ENCODE data around the gene CBLN1.

CBLN1 gene

DNA sequence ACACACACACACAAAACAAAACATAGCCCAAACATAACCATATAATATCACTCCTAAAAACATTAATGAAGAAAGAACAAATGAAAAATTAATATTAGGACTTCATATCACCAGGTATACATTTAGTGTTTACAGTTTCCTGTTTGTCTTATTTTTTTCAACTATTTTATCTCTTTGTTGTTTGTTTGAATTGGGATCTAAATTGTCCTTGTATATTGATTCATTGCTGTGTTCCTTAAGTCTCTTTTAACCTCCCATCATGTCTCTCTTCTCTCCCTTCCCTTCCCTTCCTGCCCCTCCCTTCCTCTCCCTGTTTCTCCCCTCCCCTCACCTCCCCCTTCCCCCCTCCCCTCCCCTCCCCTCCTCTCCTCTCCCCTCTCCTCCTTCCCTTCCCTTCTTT lies 23.8 kb upstream of the CBLN1 start:
- DNase-seq (ENCODE audit: low spot score) (no peak), ATAC-seq (ENCODE audit: low read depth) (no peak)
- TF ChIP-seq, protein P1, sequence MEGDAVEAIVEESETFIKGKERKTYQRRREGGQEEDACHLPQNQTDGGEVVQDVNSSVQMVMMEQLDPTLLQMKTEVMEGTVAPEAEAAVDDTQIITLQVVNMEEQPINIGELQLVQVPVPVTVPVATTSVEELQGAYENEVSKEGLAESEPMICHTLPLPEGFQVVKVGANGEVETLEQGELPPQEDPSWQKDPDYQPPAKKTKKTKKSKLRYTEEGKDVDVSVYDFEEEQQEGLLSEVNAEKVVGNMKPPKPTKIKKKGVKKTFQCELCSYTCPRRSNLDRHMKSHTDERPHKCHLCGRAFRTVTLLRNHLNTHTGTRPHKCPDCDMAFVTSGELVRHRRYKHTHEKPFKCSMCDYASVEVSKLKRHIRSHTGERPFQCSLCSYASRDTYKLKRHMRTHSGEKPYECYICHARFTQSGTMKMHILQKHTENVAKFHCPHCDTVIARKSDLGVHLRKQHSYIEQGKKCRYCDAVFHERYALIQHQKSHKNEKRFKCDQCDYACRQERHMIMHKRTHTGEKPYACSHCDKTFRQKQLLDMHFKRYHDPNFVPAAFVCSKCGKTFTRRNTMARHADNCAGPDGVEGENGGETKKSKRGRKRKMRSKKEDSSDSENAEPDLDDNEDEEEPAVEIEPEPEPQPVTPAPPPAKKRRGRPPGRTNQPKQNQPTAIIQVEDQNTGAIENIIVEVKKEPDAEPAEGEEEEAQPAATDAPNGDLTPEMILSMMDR (IDR thresholded peaks at IDR 0.05; ENCODE audit: poor library complexity, severe bottlenecking), result no peak
- Histone ChIP-seq H3K27ac (ENCODE audit: poor library complexity, severe bottlenecking) (no peak overlapping the region), H3K36me3 (ENCODE audit: low read depth) (no peaks in the 10 kb centered on the region), H3K4me3 (ENCODE audit: severe bottlenecking) (no peak overlapping the region), H3K9me3 (ENCODE audit: severe bottlenecking) (no peaks in the 10 kb centered on the region), H3K4me1 (ENCODE audit: insufficient read depth, poor library complexity, severe bottlenecking) (no peaks in the 10 kb centered on the region), H3K27me3 (ENCODE audit: insufficient read depth, poor library complexity, severe bottlenecking) (no peaks in the 10 kb centered on the region)

DNA sequence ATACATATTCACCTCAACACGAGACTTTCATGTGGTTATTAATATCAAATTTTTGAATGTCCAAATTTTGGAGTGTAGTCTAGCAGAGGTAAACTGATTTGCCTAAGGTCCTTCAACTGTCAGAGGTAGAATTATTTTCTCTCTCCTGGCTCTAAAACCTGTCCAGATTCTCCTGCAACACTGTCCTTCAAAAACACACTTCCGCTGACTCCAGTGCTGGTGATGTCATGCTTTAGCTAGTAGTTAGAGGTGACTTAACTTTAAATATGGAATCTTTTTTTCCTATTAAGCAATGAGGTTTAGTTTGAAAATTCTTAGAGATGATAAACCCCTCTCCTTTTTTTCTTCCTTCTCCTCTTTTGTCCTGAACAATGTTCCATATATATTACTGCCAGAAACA lies 10.8 kb upstream of the CBLN1 start:
- Histone ChIP-seq H3K4me3 (ENCODE audit: severe bottlenecking) (no peak overlapping the region), H3K36me3 (ENCODE audit: low read depth) (no peaks in the 10 kb centered on the region), H3K27ac (ENCODE audit: poor library complexity, severe bottlenecking) (no peak overlapping the region), H3K4me1 (ENCODE audit: insufficient read depth, poor library complexity, severe bottlenecking) (no peaks in the 10 kb centered on the region), H3K27me3 (ENCODE audit: insufficient read depth, poor library complexity, severe bottlenecking) (peaks cover 14% of the 10 kb centered on the region), H3K9me3 (ENCODE audit: severe bottlenecking) (no peaks in the 10 kb centered on the region)
- ATAC-seq (ENCODE audit: low read depth) (no peak), DNase-seq (ENCODE audit: low spot score) (no peak)
- TF ChIP-seq, protein P1 (IDR thresholded peaks at IDR 0.05; ENCODE audit: poor library complexity, severe bottlenecking), result no peak

DNA sequence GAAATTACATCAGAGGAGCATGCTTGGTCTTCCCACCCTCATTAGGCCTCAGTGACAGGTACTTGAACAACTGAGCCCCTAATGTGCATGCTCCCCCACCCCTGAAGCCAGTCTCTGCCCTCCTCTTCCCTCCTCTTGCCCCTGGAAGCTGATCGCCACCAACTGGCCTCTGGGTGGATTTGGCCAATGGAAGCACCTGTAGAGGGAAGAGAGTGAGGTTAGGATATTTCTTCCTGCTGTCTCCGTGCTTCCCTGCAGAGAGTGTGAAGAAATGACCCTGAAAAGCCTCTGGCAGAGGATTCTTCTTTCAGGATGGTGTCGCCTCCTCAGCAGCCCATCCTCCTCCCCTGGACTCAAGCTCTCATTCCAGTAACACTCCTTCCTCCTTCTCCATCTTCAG lies 5.9 kb upstream of the CBLN1 start:
- Histone ChIP-seq H3K4me3 (ENCODE audit: severe bottlenecking) (no peak overlapping the region), H3K4me1 (ENCODE audit: insufficient read depth, poor library complexity, severe bottlenecking) (no peaks in the 10 kb centered on the region), H3K9me3 (ENCODE audit: severe bottlenecking) (no peaks in the 10 kb centered on the region), H3K27ac (ENCODE audit: poor library complexity, severe bottlenecking) (no peak overlapping the region), H3K36me3 (ENCODE audit: low read depth) (no peaks in the 10 kb centered on the region), H3K27me3 (ENCODE audit: insufficient read depth, poor library complexity, severe bottlenecking) (peaks cover 57% of the 10 kb centered on the region)
- TF ChIP-seq, protein P1 (IDR thresholded peaks at IDR 0.05; ENCODE audit: poor library complexity, severe bottlenecking), result no peak
- DNase-seq (ENCODE audit: low spot score) (no peak), ATAC-seq (ENCODE audit: low read depth) (no peak)

DNA sequence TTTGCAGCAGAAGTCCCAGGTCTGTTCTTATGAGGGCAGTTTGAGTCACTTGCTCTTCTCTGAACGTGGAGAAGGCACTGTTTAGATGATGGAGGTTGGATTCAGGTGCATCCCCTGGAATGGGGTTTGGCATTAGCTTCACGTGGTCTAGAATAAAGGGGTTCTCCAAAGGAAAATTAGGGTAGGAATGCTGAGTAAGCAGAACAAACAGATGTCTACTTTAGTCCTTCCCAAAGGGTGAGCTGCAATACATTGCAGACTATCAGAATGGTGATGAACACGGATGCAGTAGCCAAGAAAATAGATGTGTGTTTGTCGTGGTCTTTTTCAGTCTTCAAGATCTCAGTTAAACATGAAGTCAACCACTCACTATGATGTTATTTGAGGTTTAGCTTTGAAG lies 3.3 kb upstream of the CBLN1 start:
- DNase-seq (ENCODE audit: low spot score), result no peak
- Histone ChIP-seq H3K4me3 (ENCODE audit: severe bottlenecking) (no peak overlapping the region), H3K27me3 (ENCODE audit: insufficient read depth, poor library complexity, severe bottlenecking) (peaks cover 71% of the 10 kb centered on the region), H3K27ac (ENCODE audit: poor library complexity, severe bottlenecking) (no peak overlapping the region), H3K9me3 (ENCODE audit: severe bottlenecking) (no peaks in the 10 kb centered on the region), H3K4me1 (ENCODE audit: insufficient read depth, poor library complexity, severe bottlenecking) (no peaks in the 10 kb centered on the region), H3K36me3 (ENCODE audit: low read depth) (no peaks in the 10 kb centered on the region)
- ATAC-seq (ENCODE audit: low read depth), result no peak
- TF ChIP-seq, protein P1 (IDR thresholded peaks at IDR 0.05; ENCODE audit: poor library complexity, severe bottlenecking), result no peak

DNA sequence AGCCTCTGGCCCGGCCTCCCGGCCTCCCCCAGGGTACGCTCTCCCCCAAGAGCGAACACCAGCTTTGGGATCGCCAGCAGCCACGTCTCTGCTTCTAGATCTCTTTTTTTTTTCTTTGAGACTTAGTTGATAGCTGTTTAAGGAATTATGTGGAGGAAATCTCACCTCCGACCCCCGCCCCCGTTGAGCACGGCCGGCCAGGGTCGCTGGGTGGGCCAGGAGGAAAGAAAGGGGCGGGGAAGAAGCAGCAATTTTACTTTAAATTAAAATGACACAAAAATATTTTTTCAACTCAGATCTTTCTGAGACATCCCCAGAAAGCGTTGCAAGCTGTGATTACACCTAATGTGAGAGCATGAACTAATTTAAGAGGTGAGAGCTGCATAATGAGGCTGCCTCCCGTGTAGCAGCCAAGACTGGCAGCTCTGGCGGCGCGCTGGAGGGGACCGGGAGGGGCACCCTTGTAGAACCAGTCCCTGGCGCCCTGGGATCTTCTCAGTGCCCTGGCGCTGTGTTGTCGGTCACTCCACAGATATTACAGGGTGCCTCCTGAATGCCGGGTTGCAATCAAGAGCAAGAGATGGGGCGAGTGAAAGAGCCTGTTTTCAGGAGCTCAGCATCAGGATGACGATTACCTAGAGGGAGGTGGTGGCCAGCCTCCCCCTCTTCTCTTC lies 1.9 kb upstream of the CBLN1 start:
- no peak for DNase-seq (ENCODE audit: low spot score)
- TF ChIP-seq, protein P1 (IDR thresholded peaks at IDR 0.05; ENCODE audit: poor library complexity, severe bottlenecking), result no peak
- Histone ChIP-seq H3K9me3 (ENCODE audit: severe bottlenecking) (no peaks in the 10 kb centered on the region), H3K27ac (ENCODE audit: poor library complexity, severe bottlenecking) (no peak overlapping the region), H3K4me1 (ENCODE audit: insufficient read depth, poor library complexity, severe bottlenecking) (no peaks in the 10 kb centered on the region), H3K27me3 (ENCODE audit: insufficient read depth, poor library complexity, severe bottlenecking) (peaks cover 81% of the 10 kb centered on the region), H3K36me3 (ENCODE audit: low read depth) (no peaks in the 10 kb centered on the region), H3K4me3 (ENCODE audit: severe bottlenecking) (no peak overlapping the region)
- no peak for ATAC-seq (ENCODE audit: low read depth)

All from RWPE2 (cell line).